ENCODE results near the gene KIF22. TPM values are rescaled to one million over a fixed set of nuclear protein-coding genes. Genes with fewer than 3 reads are reported as not detected.
"Not testable (repeated sequence)": the region's sequence is repeated elsewhere in the genome, so short reads cannot be mapped to it uniquely, and the experiment has no call there.

KIF22 gene
- total RNA-seq, 1 donor from 2014 or later: 40.7 TPM

DNA sequence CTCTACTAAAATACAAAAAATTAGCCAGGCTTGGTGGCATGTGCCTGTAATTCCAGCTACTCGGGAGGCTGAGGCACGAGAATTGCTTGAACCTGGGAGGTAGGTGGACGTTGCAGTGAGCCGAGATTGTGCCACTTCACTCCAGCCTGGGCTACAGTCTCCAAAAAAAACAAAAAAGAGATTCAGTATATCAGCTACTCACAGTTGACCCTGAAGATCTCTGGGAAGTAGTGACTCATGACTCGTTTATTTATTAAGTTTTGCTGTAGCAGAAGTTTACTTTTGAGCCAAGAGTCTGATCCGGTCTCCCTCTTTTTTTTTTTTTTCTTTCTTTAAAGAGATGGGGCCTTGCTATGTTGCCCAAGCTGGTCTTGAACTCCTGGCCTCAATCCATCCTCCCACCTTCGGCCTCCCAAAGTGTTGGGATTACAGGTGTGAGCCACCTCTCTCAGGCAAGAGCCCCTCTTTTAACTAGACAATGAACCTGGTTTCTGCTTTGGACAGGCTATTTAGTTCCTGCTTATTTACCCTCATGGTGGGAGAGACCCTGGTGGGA lies 34.1 kb downstream of the KIF22 start:
- Mint-ChIP-seq H3K36me3 (ENCODE audit: low read depth, unreplicated experiment) (peaks cover 4% of the 10 kb centered on the region), H3K27me3 (ENCODE audit: unreplicated experiment) (peaks cover 8% of the 10 kb centered on the region), H3K27ac (ENCODE audit: unreplicated experiment) (no peak overlapping the region), H3K4me3 (ENCODE audit: unreplicated experiment) (no peak overlapping the region), H3K4me1 (ENCODE audit: unreplicated experiment) (peaks cover 8% of the 10 kb centered on the region), H3K9me3 (ENCODE audit: unreplicated experiment) (no peaks in the 10 kb centered on the region)
- TF ChIP-seq, protein P1, sequence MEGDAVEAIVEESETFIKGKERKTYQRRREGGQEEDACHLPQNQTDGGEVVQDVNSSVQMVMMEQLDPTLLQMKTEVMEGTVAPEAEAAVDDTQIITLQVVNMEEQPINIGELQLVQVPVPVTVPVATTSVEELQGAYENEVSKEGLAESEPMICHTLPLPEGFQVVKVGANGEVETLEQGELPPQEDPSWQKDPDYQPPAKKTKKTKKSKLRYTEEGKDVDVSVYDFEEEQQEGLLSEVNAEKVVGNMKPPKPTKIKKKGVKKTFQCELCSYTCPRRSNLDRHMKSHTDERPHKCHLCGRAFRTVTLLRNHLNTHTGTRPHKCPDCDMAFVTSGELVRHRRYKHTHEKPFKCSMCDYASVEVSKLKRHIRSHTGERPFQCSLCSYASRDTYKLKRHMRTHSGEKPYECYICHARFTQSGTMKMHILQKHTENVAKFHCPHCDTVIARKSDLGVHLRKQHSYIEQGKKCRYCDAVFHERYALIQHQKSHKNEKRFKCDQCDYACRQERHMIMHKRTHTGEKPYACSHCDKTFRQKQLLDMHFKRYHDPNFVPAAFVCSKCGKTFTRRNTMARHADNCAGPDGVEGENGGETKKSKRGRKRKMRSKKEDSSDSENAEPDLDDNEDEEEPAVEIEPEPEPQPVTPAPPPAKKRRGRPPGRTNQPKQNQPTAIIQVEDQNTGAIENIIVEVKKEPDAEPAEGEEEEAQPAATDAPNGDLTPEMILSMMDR (IDR thresholded peaks at IDR 0.05; ENCODE audit: unreplicated experiment): no peak
- no peak for DNase-seq (ENCODE audit: low spot score)

DNA sequence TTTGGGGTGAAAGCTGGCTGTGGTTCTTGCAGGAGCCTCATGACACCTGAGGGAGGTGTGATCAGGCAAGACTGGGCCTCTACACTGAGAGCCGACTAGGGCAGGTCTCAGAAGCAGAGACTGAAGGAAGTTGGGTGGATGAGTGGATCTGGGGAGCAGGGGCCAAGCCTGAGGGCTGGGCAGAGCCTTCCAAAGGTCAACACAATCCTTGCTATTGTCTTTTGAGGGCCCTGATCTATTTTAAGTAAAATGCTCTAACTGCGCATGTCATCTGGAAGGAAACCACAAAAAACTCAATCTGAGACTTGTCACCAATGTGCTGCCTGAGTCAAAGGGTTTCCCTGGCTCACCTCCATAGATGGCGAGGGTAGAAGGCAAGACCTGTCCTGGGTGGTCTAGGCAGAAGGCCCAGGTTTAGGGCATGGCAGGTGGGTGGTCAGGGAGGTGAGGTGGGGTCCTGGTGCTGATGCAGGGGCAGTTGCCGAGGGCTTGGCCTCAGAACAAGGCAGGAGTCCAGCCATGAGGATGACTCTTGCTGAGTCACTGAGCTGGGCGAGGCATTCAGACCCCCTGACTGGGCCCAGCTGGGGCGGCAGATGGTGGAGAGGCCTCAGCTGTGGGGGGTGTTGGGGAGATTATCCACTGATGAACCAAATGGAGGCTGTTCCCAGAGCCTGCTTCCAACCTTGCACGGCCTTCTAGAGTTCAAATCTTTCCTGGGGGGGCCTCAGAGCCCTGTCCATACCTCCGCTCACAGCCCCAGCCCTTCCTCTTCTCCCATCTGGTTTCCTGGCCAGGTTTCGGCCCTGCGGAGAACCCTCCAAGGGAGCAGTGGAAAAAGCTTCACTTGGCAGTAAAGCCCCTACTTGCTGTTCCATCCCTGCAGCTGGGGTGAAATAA lies 34.8 kb downstream of the KIF22 start:
- Mint-ChIP-seq H3K27me3 (ENCODE audit: unreplicated experiment) (peaks cover 8% of the 10 kb centered on the region), H3K36me3 (ENCODE audit: low read depth, unreplicated experiment) (no peaks in the 10 kb centered on the region), H3K27ac (ENCODE audit: unreplicated experiment) (peak overlapping the region; percentile 31), H3K4me1 (ENCODE audit: unreplicated experiment) (peaks cover 4% of the 10 kb centered on the region), H3K9me3 (ENCODE audit: unreplicated experiment) (no peaks in the 10 kb centered on the region), H3K4me3 (ENCODE audit: unreplicated experiment) (no peak overlapping the region)
- TF ChIP-seq, protein P1 (IDR thresholded peaks at IDR 0.05; ENCODE audit: unreplicated experiment): no peak
- DNase-seq (ENCODE audit: low spot score): no peak

DNA sequence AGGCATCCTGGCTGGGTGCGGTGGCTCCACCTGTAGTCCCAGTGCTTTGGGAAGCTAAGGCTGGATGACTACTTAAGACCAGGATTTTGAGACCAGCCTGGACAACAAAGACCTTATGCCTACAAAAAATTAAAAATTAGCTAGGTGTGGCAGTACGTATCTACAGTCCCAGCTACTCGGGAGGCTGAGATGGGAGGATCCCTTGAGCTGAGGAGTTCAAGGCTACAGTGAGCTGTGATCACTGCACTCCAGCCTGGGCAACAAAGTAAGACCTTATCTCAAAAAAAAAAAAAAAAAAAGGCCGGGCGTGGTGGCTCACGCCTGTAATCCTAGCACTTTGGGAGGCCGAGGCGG lies 35.8 kb downstream of the KIF22 start:
- H3K27me3 Mint-ChIP-seq (ENCODE audit: unreplicated experiment): peaks cover 8% of the 10 kb centered on the region
- H3K4me3 Mint-ChIP-seq (ENCODE audit: unreplicated experiment): no peak overlapping the region
- H3K4me1 Mint-ChIP-seq (ENCODE audit: unreplicated experiment): peaks cover 4% of the 10 kb centered on the region
- no peaks in the 10 kb centered on the region for H3K36me3 Mint-ChIP-seq (ENCODE audit: low read depth, unreplicated experiment)
- no peak overlapping the region for H3K27ac Mint-ChIP-seq (ENCODE audit: unreplicated experiment)
- DNase-seq (ENCODE audit: low spot score): no peak
- H3K9me3 Mint-ChIP-seq (ENCODE audit: unreplicated experiment): no peaks in the 10 kb centered on the region
- TF ChIP-seq, protein P1 (IDR thresholded peaks at IDR 0.05; ENCODE audit: unreplicated experiment): no peak

DNA sequence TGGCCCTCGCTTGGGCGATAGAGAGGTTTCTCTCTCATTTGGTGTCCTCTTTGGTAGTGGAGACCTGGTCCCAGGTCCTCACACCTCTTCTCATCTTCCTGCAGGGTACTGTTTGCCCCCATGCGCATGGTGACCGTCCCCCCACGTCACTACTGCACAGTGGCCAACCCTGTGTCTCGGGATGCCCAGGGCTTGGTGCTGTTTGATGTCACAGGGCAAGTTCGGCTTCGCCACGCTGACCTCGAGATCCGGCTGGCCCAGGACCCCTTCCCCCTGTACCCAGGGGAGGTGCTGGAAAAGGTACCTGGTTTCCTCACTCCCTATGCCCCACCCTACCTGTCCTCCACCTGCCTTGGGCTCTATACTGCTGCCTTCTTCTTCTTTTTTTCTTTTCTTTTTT lies 40.2 kb downstream of the KIF22 start:
- no peaks in the 10 kb centered on the region for H3K36me3 Mint-ChIP-seq (ENCODE audit: low read depth, unreplicated experiment)
- peaks cover 5% of the 10 kb centered on the region for H3K27me3 Mint-ChIP-seq (ENCODE audit: unreplicated experiment)
- no peak overlapping the region for H3K27ac Mint-ChIP-seq (ENCODE audit: unreplicated experiment)
- no peaks in the 10 kb centered on the region for H3K4me1 Mint-ChIP-seq (ENCODE audit: unreplicated experiment)
- TF ChIP-seq, protein P1 (IDR thresholded peaks at IDR 0.05; ENCODE audit: unreplicated experiment): no peak
- no peak for DNase-seq (ENCODE audit: low spot score)
- H3K4me3 Mint-ChIP-seq (ENCODE audit: unreplicated experiment): no peak overlapping the region
- H3K9me3 Mint-ChIP-seq (ENCODE audit: unreplicated experiment): no peaks in the 10 kb centered on the region

DNA sequence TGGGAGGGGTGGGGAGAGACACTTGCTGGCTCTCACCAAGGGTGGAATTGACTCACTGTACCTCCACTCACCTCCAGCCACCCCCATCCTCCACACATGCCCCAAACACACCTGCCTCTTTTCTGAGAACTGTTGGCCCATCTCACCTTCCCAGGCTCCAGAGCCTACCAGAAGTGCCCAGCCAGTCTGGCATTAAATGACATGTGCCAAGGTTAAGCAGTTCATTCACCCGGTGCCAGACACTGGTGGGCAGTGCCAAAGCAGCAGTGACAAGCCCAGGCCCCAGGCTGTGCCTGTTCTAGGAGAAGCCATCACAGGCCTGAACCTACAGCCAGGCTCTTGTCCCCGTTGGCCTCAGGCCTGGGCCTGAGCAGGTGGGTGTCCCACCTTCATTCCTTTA lies 40.9 kb downstream of the KIF22 start:
- no peaks in the 10 kb centered on the region for H3K4me1 Mint-ChIP-seq (ENCODE audit: unreplicated experiment)
- TF ChIP-seq, protein P1 (IDR thresholded peaks at IDR 0.05; ENCODE audit: unreplicated experiment): no peak
- no peak for DNase-seq (ENCODE audit: low spot score)
- H3K9me3 Mint-ChIP-seq (ENCODE audit: unreplicated experiment): no peaks in the 10 kb centered on the region
- peaks cover 5% of the 10 kb centered on the region for H3K27me3 Mint-ChIP-seq (ENCODE audit: unreplicated experiment)
- H3K27ac Mint-ChIP-seq (ENCODE audit: unreplicated experiment): no peak overlapping the region
- no peak overlapping the region for H3K4me3 Mint-ChIP-seq (ENCODE audit: unreplicated experiment)
- no peaks in the 10 kb centered on the region for H3K36me3 Mint-ChIP-seq (ENCODE audit: low read depth, unreplicated experiment)

DNA sequence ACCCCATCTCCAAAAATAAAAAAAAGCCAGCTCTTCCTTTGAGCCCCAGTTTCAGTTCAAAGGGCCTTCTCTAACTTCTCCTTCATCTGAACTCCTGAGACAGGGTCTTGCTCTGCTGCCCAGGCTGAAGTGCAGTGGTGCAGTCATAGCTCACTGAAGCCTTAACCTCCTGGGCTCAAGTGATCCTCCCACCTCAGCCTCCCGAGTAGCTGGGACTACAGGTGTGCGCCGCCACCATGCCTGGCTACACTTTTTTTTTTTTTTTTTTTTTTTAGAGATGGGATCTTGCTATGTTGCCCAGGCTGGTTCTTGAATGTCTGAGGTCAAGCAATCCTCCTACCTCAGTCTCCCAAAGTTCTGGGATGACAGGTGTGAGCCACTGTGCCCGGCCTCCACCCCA lies 42.7 kb downstream of the KIF22 start:
- not testable (repeated sequence) for H3K4me3 Mint-ChIP-seq (ENCODE audit: unreplicated experiment); DNase-seq (ENCODE audit: low spot score); H3K4me1 Mint-ChIP-seq (ENCODE audit: unreplicated experiment); H3K27ac Mint-ChIP-seq (ENCODE audit: unreplicated experiment); H3K9me3 Mint-ChIP-seq (ENCODE audit: unreplicated experiment); H3K36me3 Mint-ChIP-seq (ENCODE audit: low read depth, unreplicated experiment); H3K27me3 Mint-ChIP-seq (ENCODE audit: unreplicated experiment)
